GM21515 (cell line): ENCODE measurements around the gene NCF4.

Source experiments
- ATAC-seq: cut with Tn5 transposase; IDR thresholded peaks from one replicate; pipeline ENCODE4 v1.9.1; 2021; ENCODE audit not compliant: unreplicated experiment

Gene NCF4

DNA sequence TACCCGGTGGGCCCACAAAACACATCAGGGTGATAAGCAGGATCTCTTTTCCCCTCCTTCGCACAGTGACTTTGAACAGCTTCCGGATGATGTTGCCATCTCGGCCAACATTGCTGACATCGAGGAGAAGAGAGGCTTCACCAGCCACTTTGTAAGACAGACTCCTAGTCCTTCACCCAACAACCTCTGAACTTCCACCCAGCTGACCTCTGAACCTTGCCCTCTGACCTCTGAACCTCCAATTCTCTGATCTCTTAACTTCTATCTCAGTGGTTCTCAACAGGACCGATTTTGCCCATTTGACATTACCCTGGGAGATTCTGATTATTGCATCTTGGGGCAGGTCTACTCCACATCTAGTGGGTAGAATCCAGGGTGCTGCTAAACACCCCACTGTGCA is 3.2 kb downstream of the NCF4 start:
- ATAC-seq, result no peak

DNA sequence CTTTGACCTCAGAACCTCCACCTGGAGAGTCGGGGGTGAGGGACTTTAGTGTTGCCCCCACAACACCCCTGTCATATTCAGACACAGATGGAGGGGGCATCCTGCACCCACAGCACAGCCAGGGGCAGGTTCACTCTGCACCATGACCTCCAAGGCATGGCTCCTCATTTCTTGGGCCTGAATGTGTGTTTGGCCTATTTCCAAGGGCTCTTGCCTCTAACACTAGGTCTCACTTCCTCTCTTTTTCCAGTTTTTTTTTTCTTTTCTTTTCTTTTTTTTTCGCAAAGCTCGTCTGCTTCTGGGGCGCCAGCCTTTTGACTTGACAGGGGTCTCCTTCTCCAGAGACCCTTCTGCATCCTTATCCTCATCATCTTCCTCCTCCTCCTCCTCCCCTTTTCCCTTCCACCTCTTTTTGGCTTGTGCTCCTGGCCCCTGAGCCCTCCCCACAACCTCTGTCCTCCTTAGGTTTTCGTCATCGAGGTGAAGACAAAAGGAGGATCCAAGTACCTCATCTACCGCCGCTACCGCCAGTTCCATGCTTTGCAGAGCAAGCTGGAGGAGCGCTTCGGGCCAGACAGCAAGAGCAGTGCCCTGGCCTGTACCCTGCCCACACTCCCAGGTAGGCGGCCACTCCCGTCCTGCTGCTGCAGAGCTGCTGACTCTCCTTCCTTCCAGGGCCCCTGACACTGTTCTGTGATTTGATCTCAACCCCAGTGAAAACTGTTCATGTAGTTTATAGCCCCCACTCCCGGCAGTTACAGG is 3.8 kb downstream of the NCF4 start:
- ATAC-seq, result no peak

DNA sequence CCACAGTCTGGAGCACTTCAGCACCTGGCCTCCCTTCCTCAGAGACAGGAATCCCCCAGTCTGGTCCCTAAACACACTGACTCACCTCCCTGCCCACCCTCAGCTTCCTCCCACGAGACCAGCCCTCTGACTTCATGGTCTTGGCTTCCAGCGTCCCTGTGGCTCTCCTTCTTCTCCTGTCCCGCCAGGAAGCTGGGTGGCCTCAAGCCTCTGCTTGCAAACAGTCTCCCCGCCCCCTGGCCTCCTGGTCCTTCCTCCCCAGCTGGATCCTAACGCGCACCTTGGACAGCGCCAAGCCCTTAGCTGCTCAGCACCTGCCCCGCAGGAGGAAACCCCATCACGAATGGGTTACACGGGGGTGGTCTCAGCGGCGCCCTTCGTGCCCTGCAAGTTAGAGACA is 4.5 kb downstream of the NCF4 start:
- ATAC-seq, result no peak

- ATAC-seq, result no peak
These were observed 6.9 kb downstream of the NCF4 start for GRCh38 chr22:36867695-36868094.

DNA sequence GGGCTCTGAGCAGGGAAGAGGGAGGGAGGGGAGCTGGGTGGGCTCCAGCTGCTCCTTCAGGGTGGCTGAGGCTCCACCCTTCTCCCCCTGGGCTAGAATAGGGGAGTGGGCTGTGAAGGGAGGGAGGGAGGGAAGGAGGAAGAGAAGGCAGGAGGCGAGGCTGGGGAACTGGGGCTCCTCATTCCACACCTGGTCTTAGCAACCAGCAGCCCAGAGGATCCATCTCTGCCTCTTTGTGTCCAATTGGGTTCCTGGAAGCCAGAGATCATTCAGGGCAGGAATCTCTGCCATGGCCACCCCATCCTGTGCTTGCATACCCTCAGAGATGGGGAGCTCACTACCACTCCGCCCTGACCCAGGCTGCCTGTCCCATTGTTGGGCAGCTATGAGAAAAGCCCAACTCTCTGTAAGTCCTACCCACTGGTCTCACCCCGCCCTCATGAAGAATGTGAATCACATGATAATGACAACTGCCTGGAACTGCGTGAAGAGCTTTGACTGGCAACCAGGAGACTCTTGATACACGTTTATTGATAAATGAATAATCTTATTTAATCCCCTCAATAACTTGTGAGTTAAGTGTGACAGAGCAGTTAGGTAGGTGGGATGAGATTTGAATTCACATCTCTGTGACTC is 7.9 kb downstream of the NCF4 start:
- ATAC-seq, result no peak

DNA sequence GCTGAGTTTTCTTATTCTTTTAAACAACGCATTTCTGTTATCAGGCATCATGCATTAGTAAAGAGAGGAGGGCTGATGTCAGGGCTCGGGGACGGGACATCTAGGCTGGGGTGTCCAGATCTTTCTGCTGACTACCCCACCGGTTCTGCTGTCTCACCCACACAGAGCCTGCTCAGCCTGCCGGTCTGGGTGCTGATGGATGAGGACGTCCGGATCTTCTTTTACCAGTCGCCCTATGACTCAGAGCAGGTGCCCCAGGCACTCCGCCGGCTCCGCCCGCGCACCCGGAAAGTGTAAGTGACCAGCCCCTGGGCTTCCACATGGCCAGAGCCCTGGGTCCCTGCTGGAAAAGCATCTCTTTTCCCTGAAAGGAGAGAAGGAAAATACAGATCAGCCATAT is 9.4 kb downstream of the NCF4 start:
- ATAC-seq, result no peak

GRCh38 chr22:36871669-36872081 is 10.9 kb downstream of the NCF4 start:
- ATAC-seq, result no peak

- ATAC-seq, result no peak
These were observed 11.3 kb downstream of the NCF4 start for GRCh38 chr22:36872084-36872483.

- no peak for ATAC-seq
These were observed 12.2 kb downstream of the NCF4 start for GRCh38 chr22:36872866-36873498.

DNA sequence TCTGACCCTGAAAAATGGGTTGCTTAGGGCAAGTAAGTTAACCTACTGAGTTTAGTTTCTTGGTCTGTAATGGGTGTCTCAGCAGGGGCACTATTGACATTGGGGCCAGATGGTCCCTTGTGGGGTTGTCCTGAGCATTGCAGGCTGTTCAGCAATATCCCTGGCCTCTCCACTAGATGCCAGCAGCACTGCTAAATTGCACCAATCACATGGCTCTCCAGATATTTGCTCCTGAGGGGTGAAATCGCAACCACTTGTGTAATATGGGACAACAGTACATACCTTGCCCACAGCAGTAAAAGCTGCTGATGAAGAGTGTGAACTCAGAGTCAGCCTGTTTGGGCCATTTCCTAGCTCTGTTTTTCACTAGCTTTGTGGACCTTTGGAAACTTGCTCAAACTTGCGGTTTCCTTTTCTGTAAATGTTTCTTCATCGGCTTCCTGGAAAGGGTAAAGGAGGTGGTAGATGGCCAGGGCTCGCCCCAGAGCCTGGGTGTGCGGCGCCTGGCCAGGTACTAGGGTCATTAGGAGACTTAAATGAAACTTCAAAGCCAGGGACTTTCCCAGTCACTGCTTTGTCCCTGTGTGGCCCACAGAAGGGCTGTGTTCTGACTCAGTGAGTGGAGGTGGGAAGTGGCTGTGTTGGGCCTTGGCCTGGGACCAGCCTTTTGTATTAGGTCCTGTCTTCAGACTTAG is 13.0 kb downstream of the NCF4 start:
- peak; percentile 69 for ATAC-seq

DNA sequence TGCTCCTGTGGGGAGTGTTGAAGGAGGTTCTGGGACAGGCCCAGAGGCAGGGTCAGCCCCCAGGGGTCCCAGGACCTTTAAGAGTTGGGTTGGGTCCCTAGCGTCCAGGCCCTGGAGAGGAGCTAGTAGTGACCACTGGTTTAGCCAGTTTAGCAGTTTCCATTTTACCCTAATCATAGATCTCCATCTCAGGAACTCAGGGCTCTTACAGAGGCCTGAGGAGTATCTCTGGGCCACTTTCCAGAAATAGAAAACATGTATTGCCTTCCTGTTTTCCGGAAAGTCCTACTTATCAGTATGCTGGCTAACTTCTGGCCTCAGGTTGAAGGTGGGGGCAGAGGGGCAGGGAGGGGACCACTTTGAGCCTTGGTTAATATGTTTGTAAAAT is 13.5 kb downstream of the NCF4 start:
- no peak for ATAC-seq

DNA sequence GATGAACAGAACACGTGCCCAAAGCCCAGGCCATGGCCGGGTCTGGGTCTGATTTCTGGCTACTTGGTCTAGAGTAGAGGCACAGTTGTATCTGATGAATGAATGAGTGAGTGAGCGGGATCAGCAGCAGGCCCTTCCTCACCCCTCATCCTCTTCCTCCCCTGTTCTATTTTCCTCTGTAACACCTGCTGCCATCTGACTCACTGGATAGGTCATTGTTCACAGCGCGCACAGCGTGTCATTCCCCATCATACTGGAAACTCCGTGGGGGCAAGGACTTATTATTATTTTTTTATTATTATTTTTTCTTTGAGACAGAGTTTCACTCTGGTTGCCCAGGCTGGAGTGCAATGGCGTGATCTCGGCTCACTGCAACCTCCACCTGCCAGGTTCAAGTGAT is 13.9 kb downstream of the NCF4 start:
- no peak for ATAC-seq

DNA sequence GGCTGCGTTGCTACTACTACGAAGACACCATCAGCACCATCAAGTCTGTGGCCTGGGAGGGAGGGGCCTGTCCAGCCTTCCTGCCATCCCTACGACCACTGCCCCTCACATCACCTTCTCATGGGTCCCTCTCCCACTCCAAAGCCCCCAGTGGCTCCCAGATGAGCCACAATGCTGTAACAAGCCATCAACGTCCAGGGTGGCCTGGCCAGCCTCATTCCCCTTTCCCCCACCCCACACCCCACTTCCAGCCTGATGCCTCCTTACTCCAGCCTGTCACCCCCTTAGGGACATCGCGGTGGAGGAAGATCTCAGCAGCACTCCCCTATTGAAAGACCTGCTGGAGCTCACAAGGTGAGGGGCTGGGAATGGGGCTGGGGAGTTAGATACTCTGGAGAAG is 14.9 kb downstream of the NCF4 start:
- ATAC-seq, result no peak

DNA sequence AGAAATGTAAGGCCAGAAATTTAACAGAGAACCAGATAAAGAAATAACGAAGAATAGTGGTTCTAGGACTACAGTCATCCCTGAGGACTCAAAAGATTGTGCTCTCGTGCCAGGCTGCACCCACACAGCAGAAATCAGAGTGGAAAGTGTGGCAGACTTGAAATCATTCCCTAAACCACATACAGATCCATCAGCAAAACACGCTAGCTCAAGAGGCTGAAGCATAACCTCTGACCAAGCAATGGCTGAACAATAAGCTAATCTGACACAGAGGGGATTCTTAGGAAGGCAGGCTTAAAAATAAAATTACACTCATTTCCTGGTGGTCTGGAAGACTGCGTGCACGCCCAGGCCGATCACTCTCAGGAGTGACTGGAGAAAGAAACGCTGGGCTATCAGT is 19.0 kb downstream of the NCF4 start:
- ATAC-seq, result no peak

GRCh38 chr22:36881504-36882245 is 20.9 kb downstream of the NCF4 start:
- ATAC-seq, result no peak

DNA sequence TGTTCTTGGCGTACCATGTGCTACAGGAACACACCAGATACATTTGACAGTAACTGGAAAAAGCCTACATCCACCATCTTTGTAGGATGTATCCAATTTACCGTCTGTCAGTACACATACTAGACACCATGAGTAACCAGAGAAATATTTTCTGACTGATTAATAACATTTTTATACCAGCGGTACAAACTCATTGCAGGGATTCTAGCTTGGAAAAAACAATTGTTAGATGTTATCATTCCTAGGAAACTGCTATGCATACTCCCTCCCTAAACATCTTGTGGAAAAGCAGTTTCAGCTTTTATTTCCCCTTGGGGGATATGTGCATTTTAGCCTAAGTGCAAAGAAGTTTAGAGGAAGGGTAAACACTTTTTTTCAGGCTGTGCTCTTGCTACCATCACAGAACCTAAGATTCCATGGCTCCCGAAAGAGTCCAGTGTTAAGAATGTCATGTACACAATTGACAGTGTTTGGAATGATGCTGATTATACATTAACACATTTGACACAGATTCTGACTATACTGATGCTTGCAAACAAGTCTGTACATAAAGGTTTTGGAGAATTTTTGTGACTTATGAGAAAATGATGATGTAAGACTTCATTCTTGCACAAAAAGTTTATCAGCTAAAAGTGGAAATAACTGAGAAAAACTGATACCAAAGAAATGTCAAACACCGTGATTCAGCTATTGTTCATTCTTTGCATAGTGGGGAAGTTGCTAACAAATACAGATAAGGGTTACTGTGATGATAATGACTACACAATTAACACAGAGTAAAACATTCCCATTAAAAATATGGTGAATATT is 23.7 kb downstream of the NCF4 start:
- no peak for ATAC-seq

- no peak for ATAC-seq
These were observed 24.7 kb downstream of the NCF4 start for GRCh38 chr22:36885474-36885873.

DNA sequence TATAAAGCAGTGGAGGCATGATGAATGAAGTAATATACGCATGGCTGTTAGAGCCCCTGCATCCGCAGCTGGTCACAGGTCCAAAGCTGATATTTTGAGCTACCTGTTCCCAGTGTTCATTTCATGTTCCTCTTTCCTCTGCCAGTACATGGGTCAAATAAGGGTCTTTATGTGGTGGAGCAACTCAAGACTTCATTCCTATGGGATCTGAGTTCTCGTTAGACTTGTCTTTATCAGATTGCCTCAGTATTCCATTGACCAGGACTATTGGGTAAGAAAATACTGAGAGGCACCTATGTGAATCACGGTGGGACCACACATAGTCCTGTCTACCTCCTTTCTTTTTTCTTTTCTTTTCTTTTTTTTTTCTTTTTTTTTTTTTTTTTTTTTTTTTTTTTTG is 25.2 kb downstream of the NCF4 start:
- ATAC-seq, result no peak

DNA sequence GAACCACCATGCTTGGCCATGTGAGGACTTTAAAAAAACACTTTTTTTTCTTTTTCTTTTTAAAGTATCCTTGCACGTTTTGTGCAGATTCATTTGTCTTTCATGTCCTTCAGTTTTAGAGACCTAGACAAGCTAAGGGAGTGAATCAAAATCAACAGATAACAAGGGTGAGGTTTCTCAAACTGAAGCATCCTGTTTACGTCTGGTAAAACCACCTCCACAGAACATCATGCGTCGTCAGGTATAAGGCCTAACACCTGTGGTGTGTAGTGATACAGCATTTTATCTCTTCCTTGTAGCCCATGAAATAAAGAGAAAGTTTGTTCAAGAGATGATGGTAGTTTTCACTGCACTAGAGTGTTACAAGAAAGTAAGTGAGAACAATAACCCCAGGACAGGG is 26.4 kb downstream of the NCF4 start:
- ATAC-seq, result no peak

DNA sequence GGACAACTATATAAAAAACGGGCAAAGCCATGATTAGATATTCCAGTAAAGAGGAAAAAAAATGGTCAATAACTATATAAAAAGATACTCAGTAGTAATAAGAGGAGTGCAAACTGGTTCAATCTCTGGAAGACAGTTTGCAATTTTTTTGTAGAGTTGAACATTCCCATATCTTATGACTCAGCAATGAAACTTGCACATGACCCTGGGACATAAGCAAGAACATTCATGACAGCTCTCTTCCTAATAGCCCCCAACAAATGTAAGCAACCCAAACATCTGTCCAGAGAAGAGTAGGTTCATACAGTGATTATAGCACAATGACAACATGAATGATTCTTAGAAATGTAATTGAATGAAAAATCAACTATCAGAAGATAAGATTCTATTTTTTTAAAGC is 30.8 kb downstream of the NCF4 start:
- no peak for ATAC-seq
